ENCODE results near the gene ZNF436. TPM values are rescaled to one million over a fixed set of nuclear protein-coding genes. Genes with fewer than 3 reads are reported as not detected.

Gene ZNF436
- total RNA-seq, 1 experiment from 2014 or later, result 0.52 TPM

- no peaks in the 10 kb centered on the region for H3K79me1 ChIP-seq (ENCODE audit: insufficient read depth, low read depth, low read length, poor library complexity, severe bottlenecking)
- Mint-ChIP-seq H3K27ac (no peak overlapping the region), H3K4me3 (no peak overlapping the region), H3K9me3 (peaks cover 43 to 56% of the 10 kb centered on the region in 2 experiments), H3K4me1 (peaks cover 19 to 24% of the 10 kb centered on the region in 2 experiments), H3K27me3 (ENCODE audit: low read depth) (peaks cover 72% of the 10 kb centered on the region), H3K36me3 (ENCODE audit: insufficient read depth in 1 of 3, low read depth in 3 of 3) (peaks cover 21 to 25% (median 23%) of the 10 kb centered on the region in 3 experiments)
- no peak overlapping the region for H2BK15ac ChIP-seq (ENCODE audit: low read depth, low read length)
- peaks cover 25% of the 10 kb centered on the region for H3K9me3 ChIP-seq (ENCODE audit: control insufficient read depth, low read depth, low read length)
- H3K4ac ChIP-seq (ENCODE audit: low read depth, low read length), result no peak overlapping the region
- peaks cover 44% of the 10 kb centered on the region for H3K27me3 ChIP-seq (ENCODE audit: insufficient read depth, low read length)
- no peak overlapping the region for H2BK5ac ChIP-seq (ENCODE audit: insufficient read length, low read length)
- H3K4me1 ChIP-seq (ENCODE audit: insufficient read depth, low read length), result no peaks in the 10 kb centered on the region
- no peak overlapping the region for H3K56ac ChIP-seq (ENCODE audit: insufficient read length, low read depth, low read length)
- H4K91ac ChIP-seq (ENCODE audit: insufficient read length, low read depth, low read length), result no peak overlapping the region
- H3K79me2 ChIP-seq (ENCODE audit: insufficient read depth, low read length), result no peaks in the 10 kb centered on the region
- peaks cover under 1% of the 10 kb centered on the region for H4K20me1 ChIP-seq (ENCODE audit: control insufficient read depth, insufficient read depth, insufficient read length)
- H4K5ac ChIP-seq (ENCODE audit: insufficient read length, low read depth, low read length), result no peak overlapping the region
- H3K18ac ChIP-seq (ENCODE audit: insufficient read length, low read depth, low read length), result no peak overlapping the region
- no peak overlapping the region for H2BK12ac ChIP-seq (ENCODE audit: insufficient read length, low read depth, low read length)
- no peak overlapping the region for H3K4me2 ChIP-seq (ENCODE audit: insufficient read depth, insufficient read length, low read length)
- DNase-seq, result no peak
- no CpG with 5 or more reads among the region's 2 CpGs for WGBS (ENCODE audit: extremely low coverage, insufficient read length, low lambda C conversion rate)
- H3K27ac ChIP-seq (ENCODE audit: insufficient read length, low read depth, low read length), result no peak overlapping the region
- H3K23me2 ChIP-seq (ENCODE audit: insufficient read length, low read depth, low read length, poor library complexity, severe bottlenecking), result peaks cover 5% of the 10 kb centered on the region
- H2BK120ac ChIP-seq (ENCODE audit: low read depth, low read length, poor library complexity, severe bottlenecking), result no peak overlapping the region
- no peak overlapping the region for H3K23ac ChIP-seq (ENCODE audit: insufficient read length, low read depth, low read length)
- H4K8ac ChIP-seq (replicated peaks; ENCODE audit: insufficient read length, low read depth, low read length), result no peak overlapping the region
- TF ChIP-seq CTCF (conservative IDR thresholded peaks at IDR 0.05), result no peak
- no peak overlapping the region for H2AK5ac ChIP-seq (ENCODE audit: insufficient read length, low read length)
- H3K14ac ChIP-seq (ENCODE audit: insufficient read depth, low read length), result no peak overlapping the region
- H2BK20ac ChIP-seq (ENCODE audit: low read depth, low read length, poor library complexity, severe bottlenecking), result no peak overlapping the region
- H3T11ph ChIP-seq (ENCODE audit: low read length), result no peak overlapping the region
- no peak overlapping the region for H2AFZ ChIP-seq (ENCODE audit: low read length)
- H3K9ac ChIP-seq (ENCODE audit: extremely low read depth, insufficient read length, low read length), result no peak overlapping the region
These were observed 3.5 kb downstream of the ZNF436 start for GRCh38 chr1:23366146-23366545.

All from H9 (cell line).